Pancreas (tissue), 10 donors: ENCODE results near the gene HRH3. TPM values are rescaled to one million over a fixed set of nuclear protein-coding genes. Genes with fewer than 3 reads are reported as not detected.
A peak's percentile ranks its signal among the peaks of the same experiment; 100 is the strongest.

Experiments used
- ATAC-seq, 4 donors: fragments of 200-7000 bp; cut with Tn5 transposase; one replicate each; pipeline versions ENCODE4 v1.8.0 to v1.9.1; 2020; ENCODE audit warnings: mild to moderate bottlenecking in 4 of 4, moderate library complexity in 4 of 4
- DNase-seq, 6 donors: peaks; one replicate each; pipeline ENCODE4 v3.0.0-alpha.2; 2020
- FAIRE-seq: peaks from 2 replicates; lab custom pipeline; 2012; peaks lifted over from hg19 to GRCh38; lab: Jason Lieb, UNC
- H3K27ac ChIP-seq, 4 donors: fragments of 200-600 bp; sonication (generic); 1 replicate in 3 of 4; 2 replicates in 1 of 4; pipeline versions ENCODE4 v1.5.0 to v1.8.0; 2020
- H3K27me3 ChIP-seq, 4 donors: fragments of 200-600 bp; one replicate each; pipeline ENCODE4 v1.8.0; 2021
- H3K36me3 ChIP-seq, 3 donors: fragments of 200-600 bp; sonication (generic) in 1 of 3; one replicate each; pipeline versions ENCODE4 v1.5.0 to v1.8.0; 2020 to 2021
- H3K4me1 ChIP-seq, 3 donors: fragments of 200-600 bp; one replicate each; pipeline ENCODE4 v1.8.0; 2021
- H3K4me3 ChIP-seq, 4 donors: fragments of 200-600 bp; sonication (generic) in 2 of 4; one replicate each; pipeline versions ENCODE4 v1.5.0 to v1.8.0; 2020 to 2021
- H3K9me3 ChIP-seq, 4 donors: fragments of 200-600 bp; one replicate each; pipeline ENCODE4 v1.8.0; 2021
- WGBS, 2 donors: extraction: QIAGEN DNeasy Blood & Tissue Kit; methylation state at CpG; one replicate each; pipeline ENCODE4 v1.1.7; 2013; 5-methylcytosine and 5-hydroxymethylcytosine counted together
- intact Hi-C, 3 donors: fragments of 100-400 bp; cut with DNase I; formaldehyde crosslinking; loops; one replicate each; pipeline versions ENCODE4 v1.11.1 to v1.14.2; 2022
- polyA plus RNA-seq, 2 donors: library from polyadenylated mRNA; stranded (reverse); fragments of 200-250 nt; gene quantifications; one replicate each; pipeline ENCODE4 v1.2.3, GENCODE V29; 2013
- total RNA-seq, 6 donors: library from RNA; stranded (reverse); fragmentation: NEBNext Ultra II Directional in 4 of 6; extraction: Animal tissue kit (Norgen Biotek cat#: 25700) in 4 of 6; gene quantifications; one replicate each; pipeline versions ENCODE4 v1.2.1 to v1.2.4, GENCODE V29; 2021 to 2023
- TF ChIP-seq, protein P1 (sequence below), 4 donors: fragments of 200-600 bp; sonication (generic) in 3 of 4; IDR thresholded peaks; one replicate each; pipeline versions ENCODE4 v1.5.0 to v1.8.0; 2021; ENCODE audit warnings: antibody characterized with exemption in 4 of 4
- donor health status: healthy with polysubstance abuse.
- donor health status: DM: no; HTN: no; CAD: no; lungs with moderate emphysema.
- donor health status: DM: no; HTN: no; CAD: no.
- donor health status: control.
- donor health status: control.
- donor health status: Bipolar disorder and iron deficiency.
- donor health status: DM: yes; HTN: yes; CAD: no.
- donor health status: DM: no; HTN: no; CAD: no.
- donor health status: DM: no; HTN: no; CAD: no.
- donor health status: DM: yes; HTN: yes; CAD: no.

Gene HRH3
- total and polyA plus RNA-seq, 8 donors = 0.02 to 0.08 (median 0.04) TPM; not detected in 5

DNA sequence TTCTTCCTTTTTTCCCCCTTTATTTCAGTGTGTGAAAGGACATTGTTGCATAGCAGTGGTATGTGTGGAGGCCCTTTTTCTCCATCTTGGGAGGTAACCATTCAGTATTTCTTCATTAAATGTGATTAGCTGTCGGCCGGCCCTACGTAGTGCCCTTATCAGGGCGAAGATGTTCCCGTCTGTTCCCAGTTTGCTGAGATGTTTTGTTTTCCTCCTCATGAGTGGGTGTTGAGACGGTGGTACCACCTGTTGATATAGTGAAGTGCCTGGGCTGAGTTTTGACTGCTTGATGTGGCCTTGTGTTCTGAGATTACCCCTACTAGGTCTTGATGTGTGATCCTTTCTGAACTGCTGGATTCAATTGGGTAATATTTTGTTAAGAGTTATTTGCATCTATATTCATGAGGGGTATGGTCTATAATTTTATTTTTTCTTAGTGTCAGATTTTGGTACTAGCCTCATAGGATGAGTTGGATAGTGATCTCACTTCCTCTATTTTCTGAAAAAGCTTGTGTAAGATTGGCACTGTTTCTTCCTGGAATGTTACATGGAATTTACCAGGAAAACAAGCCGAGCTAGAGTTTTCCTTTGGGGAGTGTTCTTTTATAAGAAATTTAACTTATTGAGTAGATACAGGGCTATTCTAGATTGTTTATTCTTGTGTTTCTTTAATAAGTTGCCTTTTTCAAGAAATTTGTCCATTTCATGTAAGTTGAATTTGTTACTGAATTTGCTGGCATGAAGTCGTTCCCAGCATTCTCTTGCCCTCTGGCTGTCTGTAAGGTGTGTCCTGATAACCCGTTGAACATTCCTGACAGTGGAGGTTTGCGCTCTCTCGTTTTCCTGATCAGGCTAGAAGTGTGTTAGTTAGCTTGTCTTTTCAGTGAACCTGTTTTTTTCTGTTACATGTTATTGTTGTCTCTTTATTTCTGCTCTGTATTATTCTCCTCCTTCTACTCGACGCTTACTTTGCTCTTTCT is 32.9 kb downstream of the HRH3 start:
- no peaks in the 10 kb centered on the region for H3K36me3 ChIP-seq
- 64 to 66% methylated on average over 13 of the region's 13 CpGs for WGBS, 2 donors
- TF ChIP-seq, protein P1, sequence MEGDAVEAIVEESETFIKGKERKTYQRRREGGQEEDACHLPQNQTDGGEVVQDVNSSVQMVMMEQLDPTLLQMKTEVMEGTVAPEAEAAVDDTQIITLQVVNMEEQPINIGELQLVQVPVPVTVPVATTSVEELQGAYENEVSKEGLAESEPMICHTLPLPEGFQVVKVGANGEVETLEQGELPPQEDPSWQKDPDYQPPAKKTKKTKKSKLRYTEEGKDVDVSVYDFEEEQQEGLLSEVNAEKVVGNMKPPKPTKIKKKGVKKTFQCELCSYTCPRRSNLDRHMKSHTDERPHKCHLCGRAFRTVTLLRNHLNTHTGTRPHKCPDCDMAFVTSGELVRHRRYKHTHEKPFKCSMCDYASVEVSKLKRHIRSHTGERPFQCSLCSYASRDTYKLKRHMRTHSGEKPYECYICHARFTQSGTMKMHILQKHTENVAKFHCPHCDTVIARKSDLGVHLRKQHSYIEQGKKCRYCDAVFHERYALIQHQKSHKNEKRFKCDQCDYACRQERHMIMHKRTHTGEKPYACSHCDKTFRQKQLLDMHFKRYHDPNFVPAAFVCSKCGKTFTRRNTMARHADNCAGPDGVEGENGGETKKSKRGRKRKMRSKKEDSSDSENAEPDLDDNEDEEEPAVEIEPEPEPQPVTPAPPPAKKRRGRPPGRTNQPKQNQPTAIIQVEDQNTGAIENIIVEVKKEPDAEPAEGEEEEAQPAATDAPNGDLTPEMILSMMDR (IDR thresholded peaks at IDR 0.05) = no peak
- H3K27ac ChIP-seq = no peak overlapping the region
- H3K4me3 ChIP-seq = no peak overlapping the region
- peaks cover 0 to 14% (median 0%) of the 10 kb centered on the region in 3 donors for H3K4me1 ChIP-seq
- intact Hi-C loops = no loop called here
- no peak for ATAC-seq
- H3K9me3 ChIP-seq = no peaks in the 10 kb centered on the region
- H3K27me3 ChIP-seq = no peaks in the 10 kb centered on the region
- peak in 1 of 6 donors; percentile 1 for DNase-seq
- no peak for FAIRE-seq

DNA sequence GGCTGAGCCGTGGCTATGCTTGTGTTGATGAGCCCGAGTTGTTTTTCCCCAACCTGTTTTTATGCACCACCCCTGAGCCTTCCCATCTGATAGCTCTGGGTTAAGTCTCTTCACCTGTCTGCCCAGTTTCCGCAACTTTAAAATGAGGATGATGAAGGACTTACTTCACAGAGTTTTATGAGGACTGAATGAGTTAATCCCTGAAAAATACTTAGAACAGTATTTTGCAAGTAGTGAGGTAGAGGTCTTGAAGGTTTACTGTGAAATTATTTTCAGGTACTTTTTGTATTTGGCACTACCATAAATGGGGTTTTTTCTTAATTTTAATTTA is 34.0 kb downstream of the HRH3 start:
- no peak overlapping the region for H3K4me3 ChIP-seq
- H3K27ac ChIP-seq = no peak overlapping the region
- no peaks in the 10 kb centered on the region for H3K36me3 ChIP-seq
- DNase-seq (no peak), FAIRE-seq (no peak), ATAC-seq (no peak)
- intact Hi-C loops = no loop called here
- H3K9me3 ChIP-seq = no peaks in the 10 kb centered on the region
- peaks cover 0 to 18% (median 0%) of the 10 kb centered on the region in 3 donors for H3K4me1 ChIP-seq
- TF ChIP-seq, protein P1 (IDR thresholded peaks at IDR 0.05) = no peak
- H3K27me3 ChIP-seq = no peaks in the 10 kb centered on the region
- WGBS, 2 donors = 66 to 90% methylated on average over 3 of the region's 3 CpGs

DNA sequence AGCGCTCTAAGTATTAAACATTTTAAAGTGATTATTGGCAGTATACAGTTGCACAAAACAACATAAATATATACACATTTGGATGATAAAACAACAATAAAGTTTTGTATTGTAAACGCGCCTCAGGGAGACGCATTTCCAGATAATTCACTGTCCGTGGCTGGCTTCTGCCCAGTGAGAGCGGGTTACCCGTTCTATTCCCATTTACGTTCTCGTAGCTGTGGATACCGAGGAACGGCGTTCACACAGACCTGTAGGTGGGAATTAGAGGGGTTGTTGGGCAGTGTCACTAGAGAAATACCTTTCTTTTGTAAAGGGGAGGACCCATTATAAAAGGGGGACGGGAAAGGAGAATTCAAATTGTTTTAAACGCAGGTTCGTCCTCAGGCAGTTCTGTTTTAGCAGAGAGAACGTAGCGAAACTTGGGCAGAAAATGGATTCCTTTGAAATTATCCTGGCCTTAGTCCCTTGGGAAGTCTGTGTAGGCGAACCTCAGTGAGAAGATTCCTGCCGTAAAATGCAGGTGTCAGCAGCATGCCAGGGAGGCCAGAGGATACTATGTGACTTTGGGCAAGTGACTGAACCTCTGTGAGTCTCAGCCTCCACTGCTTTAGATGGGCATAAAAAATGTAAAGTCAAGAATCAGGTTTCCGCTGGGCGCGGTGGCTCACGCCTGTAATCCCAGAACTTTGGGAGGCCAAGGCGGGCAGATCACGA is 36.5 kb downstream of the HRH3 start:
- DNase-seq = peak in 2 of 6 donors; percentile 11 to 12
- H3K4me3 ChIP-seq = peak overlapping the region; percentile 80 to 98 (median 97)
- H3K27me3 ChIP-seq = no peaks in the 10 kb centered on the region
- ATAC-seq = no peak
- no peaks in the 10 kb centered on the region for H3K9me3 ChIP-seq
- WGBS, 2 donors = 23% methylated on average over 25 of the region's 25 CpGs
- peak overlapping the region; percentile 82 to 90 (median 88) for H3K27ac ChIP-seq
- peaks cover 0 to 18% (median 0%) of the 10 kb centered on the region in 3 donors for H3K4me1 ChIP-seq
- intact Hi-C loops = no loop called here
- peaks cover 0 to 6% (median 0%) of the 10 kb centered on the region in 3 donors for H3K36me3 ChIP-seq
- no peak for FAIRE-seq
- TF ChIP-seq, protein P1 (IDR thresholded peaks at IDR 0.05) = no peak

DNA sequence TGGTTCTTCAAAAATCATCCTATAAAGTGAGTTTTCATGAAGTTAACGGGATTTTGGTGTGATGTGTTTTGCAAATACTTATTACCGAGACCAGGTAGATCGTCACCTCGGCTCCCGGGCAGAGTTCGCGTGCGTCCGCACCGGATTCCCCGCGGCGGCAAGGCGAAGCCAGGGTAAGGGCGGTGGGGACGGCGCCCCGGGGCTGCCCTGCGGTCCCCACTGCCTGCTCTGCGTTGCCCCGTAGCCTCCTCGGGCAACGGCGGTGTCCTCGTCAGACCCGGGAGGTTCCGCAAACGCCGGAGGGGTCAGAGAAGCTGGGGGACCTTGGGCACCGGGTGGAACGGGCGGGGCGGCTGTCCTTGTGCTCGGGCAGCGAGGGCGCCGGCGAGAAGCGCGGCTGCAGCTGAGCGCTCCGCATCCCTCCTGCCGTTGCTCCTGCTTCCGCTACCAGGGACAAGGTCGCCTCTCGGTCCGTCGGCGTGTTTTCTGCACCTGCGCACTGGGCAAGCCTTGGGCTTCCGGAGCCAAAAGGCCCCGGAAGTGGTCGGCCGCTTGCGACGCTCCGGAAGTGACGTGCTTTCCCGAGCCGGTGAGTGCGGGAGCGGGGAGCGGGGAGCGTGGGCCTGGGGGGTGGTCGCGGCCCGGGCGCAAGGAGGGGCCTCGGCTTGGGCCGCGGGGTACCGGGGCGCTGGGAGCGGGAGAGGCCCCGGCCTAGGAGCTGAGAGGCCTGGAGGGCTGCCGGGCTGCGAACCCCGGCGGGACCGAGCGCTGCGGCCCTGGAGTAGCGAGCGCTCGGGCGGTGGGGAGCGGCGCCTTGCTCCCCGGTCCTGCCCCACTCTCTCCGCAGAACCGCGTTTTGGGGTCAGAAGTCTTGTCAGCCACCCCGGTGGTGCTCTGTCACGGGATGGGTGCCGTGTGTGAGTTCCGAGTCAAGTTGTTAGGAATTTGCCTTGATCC is 37.3 kb downstream of the HRH3 start, which contains the start of gene MTG2:
TSS of gene MTG2 (plus strand) at position 560 of the 957 bp plus-strand sequence. CDS start 10,393 bp downstream, outside the sequence.
- ATAC-seq (peak; percentile 98 to 99 (median 98)), FAIRE-seq (no peak), DNase-seq (peak; percentile 94 to 99 (median 94))

More for the DNA sequence above, 37.3 kb downstream of the HRH3 start, which contains the start of gene MTG2:
- peaks cover 0 to 6% (median 0%) of the 10 kb centered on the region in 3 donors for H3K36me3 ChIP-seq
- intact Hi-C loops = no loop called here
- H3K4me1 ChIP-seq = peaks cover 0 to 18% (median 0%) of the 10 kb centered on the region in 3 donors
- WGBS, 2 donors = 0 to 1% methylated on average over 87 to 96 of the region's 96 CpGs
- peak within 1 kb of the TSS; percentile 82 to 90 (median 88) for H3K27ac ChIP-seq
- H3K9me3 ChIP-seq = no peaks in the 10 kb centered on the region
- peak within 1 kb of the TSS; percentile 80 to 98 (median 97) for H3K4me3 ChIP-seq
- H3K27me3 ChIP-seq = no peaks in the 10 kb centered on the region
- TF ChIP-seq, protein P1 (IDR thresholded peaks at IDR 0.05) = no peak
